ENCODE data around the gene OR51G1. TPM values are rescaled to one million over a fixed set of nuclear protein-coding genes. Genes with fewer than 3 reads are reported as not detected.

Gene OR51G1
- total RNA-seq, 1 donor from 2014 or later, result not detected

GRCh38 chr11:4936745-4937144 lies 12.6 kb upstream of the OR51G1 start:
- DNase-seq (ENCODE audit: extremely low spot score, unreplicated experiment), result no peak
- Mint-ChIP-seq H3K4me3 (no peak overlapping the region), H3K4me1 (ENCODE audit: unreplicated experiment) (no peaks in the 10 kb centered on the region), H3K27ac (no peak overlapping the region), H3K27me3 (peaks cover 6% of the 10 kb centered on the region), H3K9me3 (no peaks in the 10 kb centered on the region), H3K36me3 (no peaks in the 10 kb centered on the region)
- TF ChIP-seq, protein P1, sequence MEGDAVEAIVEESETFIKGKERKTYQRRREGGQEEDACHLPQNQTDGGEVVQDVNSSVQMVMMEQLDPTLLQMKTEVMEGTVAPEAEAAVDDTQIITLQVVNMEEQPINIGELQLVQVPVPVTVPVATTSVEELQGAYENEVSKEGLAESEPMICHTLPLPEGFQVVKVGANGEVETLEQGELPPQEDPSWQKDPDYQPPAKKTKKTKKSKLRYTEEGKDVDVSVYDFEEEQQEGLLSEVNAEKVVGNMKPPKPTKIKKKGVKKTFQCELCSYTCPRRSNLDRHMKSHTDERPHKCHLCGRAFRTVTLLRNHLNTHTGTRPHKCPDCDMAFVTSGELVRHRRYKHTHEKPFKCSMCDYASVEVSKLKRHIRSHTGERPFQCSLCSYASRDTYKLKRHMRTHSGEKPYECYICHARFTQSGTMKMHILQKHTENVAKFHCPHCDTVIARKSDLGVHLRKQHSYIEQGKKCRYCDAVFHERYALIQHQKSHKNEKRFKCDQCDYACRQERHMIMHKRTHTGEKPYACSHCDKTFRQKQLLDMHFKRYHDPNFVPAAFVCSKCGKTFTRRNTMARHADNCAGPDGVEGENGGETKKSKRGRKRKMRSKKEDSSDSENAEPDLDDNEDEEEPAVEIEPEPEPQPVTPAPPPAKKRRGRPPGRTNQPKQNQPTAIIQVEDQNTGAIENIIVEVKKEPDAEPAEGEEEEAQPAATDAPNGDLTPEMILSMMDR (conservative IDR thresholded peaks at IDR 0.05), result no peak

- Mint-ChIP-seq H3K9me3 (no peaks in the 10 kb centered on the region), H3K27ac (no peak overlapping the region), H3K36me3 (no peaks in the 10 kb centered on the region), H3K4me3 (no peak overlapping the region), H3K27me3 (peaks cover 3% of the 10 kb centered on the region), H3K4me1 (ENCODE audit: unreplicated experiment) (no peaks in the 10 kb centered on the region)
- TF ChIP-seq, protein P1 (conservative IDR thresholded peaks at IDR 0.05), result no peak
- DNase-seq (ENCODE audit: extremely low spot score, unreplicated experiment), result no peak
These were observed 8.6 kb upstream of the OR51G1 start for GRCh38 chr11:4932751-4933150.

DNA sequence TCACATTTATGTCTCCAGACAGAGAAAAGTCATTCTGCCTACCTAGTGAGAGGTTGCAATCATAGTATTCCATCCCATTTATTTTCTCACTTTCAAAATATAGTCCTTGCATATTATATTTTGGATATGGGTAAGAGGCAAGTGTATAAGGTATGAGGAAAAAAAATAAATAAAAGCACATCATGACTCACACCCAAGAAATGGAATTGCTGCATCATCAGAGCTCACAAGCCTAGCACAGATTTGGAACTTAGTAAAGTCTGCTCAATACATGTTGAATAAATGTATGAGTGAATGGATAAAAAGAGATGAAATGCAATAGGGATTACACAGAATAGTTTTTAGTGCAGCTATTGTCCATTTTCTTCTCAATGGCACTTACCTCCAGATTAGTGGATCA lies 2.5 kb upstream of the OR51G1 start:
- Mint-ChIP-seq H3K27ac (no peak overlapping the region), H3K36me3 (no peaks in the 10 kb centered on the region)
- DNase-seq (ENCODE audit: extremely low spot score, unreplicated experiment), result no peak

DNA sequence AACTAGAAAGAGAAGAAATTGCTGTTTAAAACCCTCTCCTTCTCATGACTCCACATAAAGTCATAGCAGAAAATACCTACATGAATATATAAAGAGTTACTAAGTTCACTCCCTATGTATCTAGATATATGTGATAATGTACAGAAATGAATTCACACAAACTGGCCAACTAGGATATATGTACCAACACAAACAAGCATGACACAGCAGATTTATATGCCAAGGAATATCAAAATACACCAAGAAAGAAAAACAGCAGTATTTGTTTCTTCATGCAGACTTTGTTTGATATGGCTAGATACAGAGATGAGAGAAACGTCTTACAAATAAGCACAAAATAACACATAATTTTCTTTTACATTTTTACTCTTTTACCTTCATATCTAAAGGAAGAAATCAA lies 1.8 kb downstream of the OR51G1 start:
- DNase-seq (ENCODE audit: extremely low spot score, unreplicated experiment), result no peak
- Mint-ChIP-seq H3K27me3 (peaks cover 3% of the 10 kb centered on the region), H3K36me3 (no peaks in the 10 kb centered on the region), H3K4me3 (no peak overlapping the region), H3K27ac (no peak overlapping the region), H3K9me3 (no peaks in the 10 kb centered on the region), H3K4me1 (ENCODE audit: unreplicated experiment) (no peaks in the 10 kb centered on the region)
- TF ChIP-seq, protein P1 (conservative IDR thresholded peaks at IDR 0.05), result no peak

More for the DNA sequence above, 2.5 kb upstream of the OR51G1 start:
- Mint-ChIP-seq H3K4me1 (ENCODE audit: unreplicated experiment) (no peaks in the 10 kb centered on the region), H3K4me3 (no peak overlapping the region), H3K27me3 (peaks cover 3% of the 10 kb centered on the region), H3K9me3 (no peaks in the 10 kb centered on the region)
- TF ChIP-seq, protein P1 (conservative IDR thresholded peaks at IDR 0.05), result no peak

DNA sequence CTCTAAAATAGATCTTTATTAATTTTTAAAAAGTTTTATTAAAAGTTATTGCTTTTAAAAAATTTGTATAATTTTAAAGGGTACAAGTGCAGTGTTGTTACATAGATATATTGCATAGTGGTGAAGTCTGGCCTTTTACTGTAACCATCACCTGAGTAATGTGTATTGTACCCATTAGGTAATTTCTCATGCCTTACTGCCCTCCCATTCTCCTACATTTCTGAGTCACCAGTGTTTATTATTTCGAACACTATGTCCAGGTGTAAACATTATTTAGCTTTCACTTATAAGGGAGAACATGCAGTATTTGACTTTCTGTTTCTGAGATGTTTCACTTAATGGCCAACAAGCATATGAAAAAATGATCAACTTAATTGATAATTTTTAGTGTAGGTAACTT lies 2.3 kb downstream of the OR51G1 start:
- TF ChIP-seq, protein P1 (conservative IDR thresholded peaks at IDR 0.05), result no peak
- no peak overlapping the region for H3K27ac Mint-ChIP-seq
- DNase-seq (ENCODE audit: extremely low spot score, unreplicated experiment), result no peak
- no peaks in the 10 kb centered on the region for H3K4me1 Mint-ChIP-seq (ENCODE audit: unreplicated experiment)
- no peak overlapping the region for H3K4me3 Mint-ChIP-seq
- no peaks in the 10 kb centered on the region for H3K9me3 Mint-ChIP-seq
- H3K36me3 Mint-ChIP-seq, result no peaks in the 10 kb centered on the region
- H3K27me3 Mint-ChIP-seq, result peaks cover 3% of the 10 kb centered on the region

DNA sequence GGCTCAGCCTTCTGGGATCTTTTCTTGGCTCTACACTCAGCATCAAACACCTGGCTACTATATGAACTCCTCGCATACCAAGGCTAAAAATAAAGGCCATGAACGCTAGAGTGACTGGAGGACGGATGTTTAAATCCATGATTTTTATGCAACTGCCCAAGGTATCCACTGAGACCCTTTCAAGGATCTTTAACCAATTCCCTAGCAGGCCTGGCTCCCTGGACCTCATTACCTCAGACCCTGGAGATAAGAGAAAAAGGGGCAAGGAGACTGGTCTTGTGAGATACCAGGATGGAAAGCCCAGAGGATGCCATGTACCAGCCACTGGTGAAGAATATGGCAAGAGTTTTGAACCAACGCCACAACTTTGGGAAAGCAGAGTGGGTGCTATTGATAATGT lies 4.9 kb downstream of the OR51G1 start, which contains the start of gene OR51G2:
TSS of gene OR51G2 (minus strand) at position 101 of the 400 bp plus-strand sequence. CDS start 3,687 bp downstream, outside the sequence.
- TF ChIP-seq, protein P1 (conservative IDR thresholded peaks at IDR 0.05), result no peak
- no peak within 1 kb of the TSS for H3K4me3 Mint-ChIP-seq
- H3K36me3 Mint-ChIP-seq, result no peaks in the 10 kb centered on the region
- no peak within 1 kb of the TSS for H3K27ac Mint-ChIP-seq
- DNase-seq (ENCODE audit: extremely low spot score, unreplicated experiment), result no peak
- H3K27me3 Mint-ChIP-seq, result no peaks in the 10 kb centered on the region
- no peaks in the 10 kb centered on the region for H3K4me1 Mint-ChIP-seq (ENCODE audit: unreplicated experiment)
- no peaks in the 10 kb centered on the region for H3K9me3 Mint-ChIP-seq

Measured in type B pancreatic cell (in vitro differentiated cells).